Hematopoietic multipotent progenitor cell (in vitro differentiated cells): ENCODE results near the gene PKIB. TPM values are rescaled to one million over a fixed set of nuclear protein-coding genes. Genes with fewer than 3 reads are reported as not detected.

Experiments
- DNase-seq, 3 donors: peaks; one replicate each; pipeline ENCODE4 v3.0.0-alpha.2; 2011 to 2015; ENCODE audit warnings: low read depth in 2 of 3, low spot score in 2 of 3
- total RNA-seq: library from RNA; depleted of rRNA; stranded (reverse); fragments of >200 nt; gene quantifications from one replicate; pipeline ENCODE4 v1.2.3, GENCODE V29; 2012

PKIB gene
- total RNA-seq, 1 donor: not detected

DNA sequence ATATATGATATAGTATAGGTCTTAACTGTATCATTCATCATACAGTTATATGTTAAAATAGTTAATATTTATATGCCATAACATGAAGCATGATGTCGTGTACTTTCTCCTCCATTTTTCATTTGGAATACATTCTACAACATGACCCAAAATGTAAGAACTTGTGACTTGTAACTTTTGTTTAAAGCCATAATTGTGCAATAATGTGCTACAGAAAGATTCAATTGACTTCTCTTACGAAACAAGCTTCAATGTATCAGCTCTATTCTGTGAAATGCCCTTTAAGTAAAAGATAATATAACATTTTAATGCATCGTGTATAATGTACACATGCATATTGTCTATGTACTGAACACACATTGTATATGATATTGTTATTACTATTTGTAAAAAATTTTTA is 92.6 kb downstream of the PKIB start:
- DNase-seq: no peak

DNA sequence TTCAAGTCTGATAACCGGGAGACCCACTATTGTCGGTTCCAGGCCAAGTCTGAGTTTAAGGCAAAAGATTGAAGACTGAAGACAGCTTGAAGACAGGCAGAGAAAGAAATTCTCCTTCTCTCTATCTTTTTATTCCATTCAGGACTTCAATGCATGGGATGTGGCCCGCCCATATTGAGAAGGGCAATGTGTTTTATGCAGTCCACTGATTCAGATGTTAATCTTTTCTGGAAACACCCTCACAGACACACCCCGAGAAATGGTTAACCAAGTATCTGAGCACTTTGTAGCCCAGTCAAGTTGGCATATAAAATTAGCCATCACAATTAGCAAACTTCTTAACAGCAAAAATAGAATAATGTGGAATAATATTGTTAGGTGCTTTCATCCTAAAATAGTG is 93.9 kb downstream of the PKIB start:
- no peak for DNase-seq

DNA sequence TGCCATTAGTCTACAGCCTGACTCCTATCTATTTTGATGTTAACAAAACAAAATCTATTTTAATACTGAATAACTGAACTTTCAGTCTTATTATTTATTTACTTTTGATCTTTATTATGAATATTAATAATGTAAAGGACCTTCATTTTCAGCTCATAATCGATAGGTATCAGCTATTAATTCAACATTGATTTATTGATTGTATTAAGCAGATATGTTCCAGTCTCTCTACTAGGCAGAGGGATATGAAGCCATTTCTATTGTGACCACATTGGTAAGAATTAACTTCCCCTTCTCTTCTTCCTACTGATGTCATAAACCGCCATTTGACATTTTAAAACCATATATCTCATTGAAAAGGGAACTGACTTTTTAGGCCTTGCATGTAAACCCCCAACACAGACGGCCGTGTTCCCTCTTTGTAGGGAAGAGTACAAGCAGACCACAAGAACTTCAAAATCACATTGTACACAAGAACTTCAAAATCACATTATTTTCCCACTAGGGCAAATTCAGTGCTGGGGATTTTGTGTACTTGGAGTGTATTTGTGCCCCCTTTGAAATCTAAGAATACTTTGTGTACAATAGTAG is 99.8 kb downstream of the PKIB start:
- peak in 2 of 3 donors; percentile 85 to 95 for DNase-seq

DNA sequence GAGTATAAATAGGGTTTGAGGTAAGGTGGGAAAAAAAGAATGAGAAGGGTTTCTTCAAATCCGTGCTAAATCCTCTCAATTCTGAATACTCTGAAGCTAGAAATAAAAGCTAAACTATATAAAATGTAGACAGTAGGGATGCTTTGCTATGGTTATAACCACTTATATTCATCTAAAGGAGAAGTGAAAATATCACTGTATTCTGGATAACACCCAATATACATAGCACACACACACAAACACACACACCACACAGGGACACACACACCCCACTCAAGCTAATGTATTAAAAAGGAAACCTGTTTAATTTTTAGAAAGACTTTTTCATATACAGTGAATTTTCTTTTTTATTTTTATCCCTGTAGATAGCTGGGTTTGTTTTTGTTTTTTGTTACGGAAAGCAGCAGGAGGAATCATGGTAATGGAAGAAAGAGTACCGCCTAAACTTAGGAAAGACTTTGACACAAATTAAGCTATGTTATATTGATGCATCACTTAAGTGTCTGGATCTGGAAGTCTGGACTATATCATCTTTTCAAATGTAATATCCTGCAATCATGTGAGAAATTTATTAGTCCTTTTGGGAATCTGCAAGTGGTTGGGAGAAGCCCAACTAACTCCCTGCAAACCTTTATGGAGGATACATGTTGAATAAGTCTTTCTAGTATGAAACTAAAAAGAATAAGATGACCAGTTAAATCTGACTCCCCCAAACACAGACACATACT is 100.9 kb downstream of the PKIB start:
- DNase-seq: no peak

DNA sequence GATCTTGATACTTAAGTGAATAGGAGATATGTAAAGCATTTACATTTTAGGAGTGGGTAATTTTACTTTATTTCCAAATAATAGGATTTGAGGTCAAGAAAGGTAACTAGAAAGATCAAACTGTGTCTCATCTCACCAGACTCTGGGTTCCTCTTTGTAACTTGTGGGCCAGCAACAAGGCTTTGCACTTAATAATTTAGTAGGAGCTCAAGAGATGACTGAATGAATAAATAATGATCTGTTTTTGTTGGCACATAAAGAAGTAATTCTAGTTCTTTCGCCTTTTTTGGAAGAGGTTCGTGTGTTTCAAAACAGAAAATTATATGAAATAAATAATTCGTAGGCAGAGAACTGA is 101.9 kb downstream of the PKIB start:
- no peak for DNase-seq

DNA sequence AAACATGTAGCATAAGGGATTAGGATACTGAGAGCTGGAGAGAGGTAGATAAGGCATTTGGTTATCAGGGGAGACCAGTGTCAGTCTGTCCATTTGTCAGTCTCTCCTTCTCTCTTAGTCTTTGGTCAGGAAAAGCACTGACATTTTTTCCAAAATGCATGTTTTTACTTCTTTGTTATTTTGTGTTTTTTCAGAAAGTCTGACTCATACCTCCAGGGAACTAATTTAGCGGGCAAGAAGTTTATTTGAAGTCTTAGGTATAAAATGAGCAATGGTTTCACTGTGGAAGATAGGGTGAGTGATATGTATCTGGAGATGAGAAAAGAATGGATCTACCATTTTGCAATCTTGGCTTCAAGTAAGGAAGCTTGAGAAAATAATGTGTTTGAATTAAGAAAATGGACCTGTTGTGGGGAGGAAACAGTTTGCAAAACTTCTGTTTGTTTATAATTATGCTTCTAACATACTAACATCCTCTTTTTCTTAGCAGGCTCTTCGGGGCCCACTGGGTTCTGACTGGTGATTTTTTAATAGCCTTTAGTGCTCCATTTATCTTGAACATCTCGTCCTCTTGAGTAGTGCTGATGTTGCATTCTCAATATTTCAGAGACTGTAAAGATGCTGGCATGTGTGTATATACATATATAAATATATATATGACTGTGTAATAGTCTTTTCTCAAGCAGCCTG is 102.4 kb downstream of the PKIB start:
- DNase-seq: peak in 2 of 3 donors; percentile 4 to 39

DNA sequence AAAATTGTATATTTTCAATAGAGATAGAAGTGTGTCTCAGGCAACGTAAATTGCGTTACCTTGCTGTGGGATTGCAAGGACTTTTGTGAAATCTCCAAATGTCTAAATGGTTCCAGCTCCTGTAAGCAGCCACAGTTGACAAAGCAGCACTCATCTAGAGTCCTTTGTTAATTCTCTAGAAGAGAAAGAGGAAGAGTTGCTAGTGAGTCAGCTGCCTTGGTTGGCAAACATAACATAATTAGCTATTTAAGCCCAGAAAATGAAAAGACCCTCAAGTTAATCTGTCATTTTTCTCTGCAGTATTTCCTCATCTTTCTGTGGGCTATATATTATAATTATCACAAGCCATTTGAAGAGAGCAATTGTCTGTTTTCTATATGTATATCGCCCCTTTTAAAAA is 102.9 kb downstream of the PKIB start:
- peak in 2 of 3 donors; percentile 17 to 54 for DNase-seq

DNA sequence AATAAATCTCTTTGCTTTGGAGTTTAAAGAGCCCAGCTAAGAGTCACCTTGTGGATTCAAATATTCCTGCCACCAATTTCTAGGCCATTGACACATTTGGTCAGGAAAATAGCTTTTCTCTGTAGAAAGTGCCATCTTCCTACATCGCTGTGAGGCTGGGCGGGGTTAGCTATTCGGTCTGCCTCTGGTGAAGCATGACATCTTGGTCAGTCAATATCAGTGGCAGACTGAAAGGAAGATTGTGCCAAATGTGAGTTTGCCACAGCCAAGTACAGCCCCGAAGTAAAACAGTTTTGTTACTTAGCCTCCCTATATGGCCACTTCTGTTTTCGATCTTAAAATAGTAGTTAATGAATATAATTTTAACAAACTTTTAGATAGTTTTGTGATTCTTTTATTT is 103.9 kb downstream of the PKIB start:
- DNase-seq: no peak

DNA sequence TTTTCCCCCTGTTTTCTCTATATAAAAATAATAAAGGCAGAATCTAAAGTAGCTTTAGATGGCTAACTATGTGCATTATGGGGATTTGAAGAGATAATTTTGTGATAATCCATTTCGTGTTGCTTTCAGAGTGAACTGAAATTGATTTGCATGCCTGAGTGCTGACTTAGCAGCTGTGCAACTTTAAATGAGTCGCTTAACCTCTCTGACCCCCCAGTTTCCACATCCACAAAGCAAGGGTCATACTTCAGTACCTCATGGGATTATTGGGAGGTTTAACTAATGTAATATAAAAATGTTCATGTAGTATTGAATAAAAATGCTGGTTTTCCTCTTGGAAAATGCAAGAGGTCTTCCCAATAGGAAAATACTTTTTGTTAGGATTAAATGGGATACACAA is 105.5 kb downstream of the PKIB start:
- no peak for DNase-seq

DNA sequence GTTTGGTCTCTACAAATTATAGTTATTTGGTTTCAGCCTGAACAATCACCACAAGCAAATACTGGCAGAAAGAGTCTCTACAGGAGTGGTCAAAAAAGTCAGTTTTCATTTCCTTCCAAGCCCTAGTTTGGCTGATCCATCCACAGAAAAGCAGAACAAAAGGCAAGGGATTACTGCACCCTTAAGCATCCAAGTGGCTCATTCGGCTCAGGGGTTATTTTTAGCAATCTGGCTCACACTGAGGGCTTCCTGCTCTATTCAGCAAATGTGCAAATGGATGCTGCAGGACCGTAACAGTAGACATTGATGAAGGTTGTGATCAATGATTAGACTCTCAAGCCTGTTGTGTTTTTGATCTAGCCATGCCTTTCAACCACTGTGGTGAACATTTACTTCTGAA is 107.1 kb downstream of the PKIB start:
- DNase-seq: peak in 1 of 3 donors; percentile 19

DNA sequence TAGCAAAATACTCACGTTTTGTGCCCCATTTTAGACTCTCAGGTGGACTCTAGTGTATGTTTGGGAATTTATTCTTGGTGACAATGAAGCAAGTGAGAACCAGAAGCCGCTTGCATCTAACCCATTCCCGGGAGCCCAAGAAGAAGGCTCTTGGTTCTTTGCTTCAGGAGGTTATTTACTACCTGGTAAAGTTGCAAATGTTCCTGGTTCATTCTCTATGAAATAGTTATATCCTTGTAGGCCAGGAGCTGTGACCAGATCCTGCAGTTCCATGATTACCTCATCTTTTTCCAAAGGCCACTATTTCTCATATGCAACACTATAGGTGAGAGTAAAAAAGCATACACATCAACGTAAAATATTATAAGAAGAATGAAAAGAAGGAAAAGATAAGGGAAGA is 108.4 kb downstream of the PKIB start:
- no peak for DNase-seq

DNA sequence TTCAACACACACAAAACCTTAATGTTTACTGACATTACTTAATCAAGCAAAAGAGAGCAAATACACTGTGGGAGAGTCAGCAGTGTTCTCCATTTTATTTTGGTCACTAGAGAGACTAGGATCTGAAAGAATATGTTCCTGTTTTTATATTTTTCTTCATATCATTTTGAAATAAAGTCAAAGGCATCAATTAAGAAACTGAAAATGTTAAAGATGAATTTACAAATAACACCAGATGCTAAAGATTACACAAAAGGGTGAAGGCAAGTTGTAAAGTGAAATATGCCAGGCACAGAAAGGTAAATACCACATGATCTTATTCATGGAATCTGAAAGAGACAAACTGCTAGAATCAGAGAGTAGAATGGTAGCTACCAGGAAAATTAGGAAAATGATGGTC is 109.0 kb downstream of the PKIB start:
- DNase-seq: no peak

DNA sequence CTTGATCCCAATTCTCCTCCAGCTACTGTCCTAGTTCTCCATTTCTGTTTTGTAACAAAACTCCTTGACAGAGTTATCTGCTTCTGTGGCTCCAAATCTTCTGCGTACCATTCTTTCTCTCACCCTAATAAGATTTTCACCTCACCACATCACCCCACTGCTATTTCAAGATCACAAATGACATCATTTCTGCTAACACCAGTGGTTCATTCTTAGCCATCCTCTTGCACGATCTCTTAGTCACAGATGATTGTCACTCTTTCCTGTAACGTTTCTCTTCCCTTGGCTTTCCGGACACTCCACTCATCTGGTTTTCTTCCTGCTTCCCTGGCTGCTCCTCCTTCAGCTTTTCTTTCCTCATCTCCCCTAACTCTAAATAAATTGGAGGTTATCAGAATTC is 112.5 kb downstream of the PKIB start:
- DNase-seq: no peak

DNA sequence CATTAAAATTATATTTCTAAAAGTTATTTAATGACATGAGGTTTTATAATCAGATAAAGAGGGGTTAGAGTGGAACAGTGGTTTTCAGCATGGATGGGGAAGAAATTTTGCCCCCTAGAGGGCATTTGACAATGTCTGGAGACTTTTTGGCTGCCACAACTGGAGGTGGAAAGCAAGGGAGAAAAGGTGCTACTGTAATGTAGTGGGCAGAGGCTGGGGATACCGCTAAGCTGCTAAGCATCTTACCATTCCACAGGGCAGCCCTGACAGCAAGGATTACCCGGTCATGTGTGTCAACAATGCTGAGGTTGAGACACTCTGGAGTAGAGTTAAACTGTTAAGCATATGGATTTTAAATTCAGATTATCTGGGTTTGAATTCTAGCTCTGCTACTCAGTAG is 116.4 kb downstream of the PKIB start:
- peak in 2 of 3 donors; percentile 25 to 48 for DNase-seq

DNA sequence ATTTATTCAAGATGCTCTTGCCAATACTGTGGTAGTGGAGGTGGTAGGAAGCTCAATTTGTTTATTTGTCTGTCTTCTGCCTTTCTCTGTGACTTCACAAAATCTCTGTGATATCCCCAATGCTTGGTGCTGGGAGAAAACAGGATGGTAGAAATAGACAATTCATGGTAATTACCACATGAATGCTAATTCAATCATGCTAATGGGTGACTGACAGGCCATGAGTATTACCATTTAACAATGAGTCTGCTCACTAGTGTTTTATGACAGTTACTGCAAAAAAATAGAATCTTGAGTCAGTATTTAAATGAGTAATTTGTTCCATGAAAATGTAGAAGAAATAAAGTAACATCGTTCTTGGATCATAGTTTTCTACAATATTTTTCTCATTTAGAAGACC is 117.0 kb downstream of the PKIB start:
- DNase-seq: no peak

DNA sequence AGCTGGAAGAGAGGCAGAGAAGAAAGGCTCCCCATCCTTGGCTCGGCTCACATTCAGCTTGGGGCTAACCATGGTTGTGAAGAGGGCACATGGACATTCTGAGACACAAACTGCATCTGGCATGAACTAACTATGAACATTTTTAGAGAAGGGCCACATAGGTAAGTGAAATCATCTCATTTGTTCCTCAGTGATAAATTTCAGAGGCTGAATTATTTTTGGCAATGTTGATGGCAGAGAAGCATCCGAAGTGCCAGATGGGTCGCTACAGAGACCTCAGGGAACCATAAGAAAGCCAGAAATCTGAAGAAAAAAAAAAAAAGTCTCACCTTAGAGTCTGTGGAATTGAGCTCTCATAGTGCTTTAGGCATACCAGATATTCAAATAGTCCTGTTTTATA is 120.1 kb downstream of the PKIB start:
- DNase-seq: no peak

DNA sequence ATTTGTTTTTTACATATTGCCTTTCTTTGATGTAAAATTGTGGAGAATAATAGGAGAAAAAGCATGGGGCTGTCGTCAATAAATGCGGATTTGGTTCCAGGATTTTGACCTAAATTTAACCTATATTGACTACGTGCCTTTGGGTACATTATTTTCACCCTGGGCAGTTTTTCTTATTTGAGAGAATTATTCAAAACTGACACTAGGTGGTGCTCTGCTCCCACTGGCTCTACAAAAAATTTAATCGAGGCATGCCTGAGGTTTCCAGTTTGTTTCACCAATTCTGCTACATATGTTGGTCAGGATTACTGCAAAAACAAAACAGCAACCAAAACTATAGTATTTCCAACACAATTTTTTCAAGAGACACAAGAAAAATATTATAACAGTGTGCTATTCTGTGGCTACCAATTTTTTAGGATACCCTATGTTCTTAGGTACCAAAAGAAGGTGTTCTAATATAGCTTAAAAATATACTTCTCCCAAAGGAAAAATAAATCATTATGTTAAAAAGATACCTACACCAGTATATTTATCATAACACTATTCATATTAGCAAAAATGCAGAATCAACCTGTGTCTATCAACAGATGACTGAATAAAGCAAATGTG is 120.7 kb downstream of the PKIB start:
- DNase-seq: peak in 2 of 3 donors; percentile 23 to 68

DNA sequence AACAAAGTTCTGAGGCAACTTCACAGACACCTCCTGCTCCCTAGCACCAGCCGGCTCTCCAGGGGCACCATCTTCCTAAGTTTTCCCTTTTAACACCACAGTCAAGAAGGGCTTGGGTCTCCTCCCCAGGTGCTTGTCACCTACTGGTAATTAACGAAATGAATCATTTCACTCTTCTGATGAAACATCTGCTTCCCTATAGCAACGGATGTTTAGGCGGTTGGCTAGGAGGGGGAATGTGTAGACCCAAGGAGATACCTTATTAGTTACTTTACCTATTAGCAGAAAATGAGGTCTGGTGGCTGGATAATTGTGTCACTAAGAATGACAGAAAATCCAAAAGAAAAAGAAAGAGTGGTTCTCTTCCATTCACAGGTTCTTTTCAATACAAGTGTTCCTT is 123.1 kb downstream of the PKIB start:
- DNase-seq: no peak

DNA sequence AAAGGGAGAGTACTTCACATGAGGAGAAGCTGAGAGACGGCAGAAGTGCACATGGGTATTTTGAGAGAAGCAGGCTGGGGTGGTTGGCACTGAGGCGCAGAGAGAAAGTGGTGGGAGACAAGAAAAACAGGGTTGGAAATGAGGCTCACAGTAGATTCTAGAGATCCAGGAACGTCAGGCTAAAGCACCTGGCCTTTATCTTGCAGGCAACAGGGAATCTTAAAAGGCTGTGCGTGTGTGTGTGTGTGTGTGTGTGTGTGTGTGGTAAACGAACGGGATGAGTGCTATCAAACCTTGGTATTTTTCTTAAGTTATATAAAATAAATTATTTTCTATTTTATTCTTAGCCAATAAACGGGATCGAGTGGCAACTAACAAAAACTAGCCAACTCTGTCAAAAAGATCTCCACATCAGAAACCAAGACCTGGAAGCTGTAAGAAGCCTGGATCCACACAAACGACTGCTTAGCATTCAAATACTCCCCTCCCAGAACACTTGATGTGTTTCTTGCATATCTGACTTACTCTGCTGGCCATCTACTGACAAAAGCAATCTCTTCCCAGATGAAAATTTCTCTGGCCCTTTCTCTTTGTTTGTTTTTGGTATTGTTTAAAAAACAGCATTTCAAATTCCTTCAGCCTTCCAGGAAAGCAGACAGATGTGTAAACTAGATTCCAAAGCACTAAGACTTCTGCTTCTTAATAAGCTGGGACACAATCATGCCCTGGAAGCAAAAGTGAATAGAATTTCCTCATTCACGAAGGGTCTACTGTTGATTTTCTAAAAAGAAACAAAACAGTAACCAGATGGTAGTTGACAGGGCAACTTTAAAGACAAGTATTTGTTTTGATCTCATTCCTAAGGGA is 124.6 kb downstream of the PKIB start:
- no peak for DNase-seq

DNA sequence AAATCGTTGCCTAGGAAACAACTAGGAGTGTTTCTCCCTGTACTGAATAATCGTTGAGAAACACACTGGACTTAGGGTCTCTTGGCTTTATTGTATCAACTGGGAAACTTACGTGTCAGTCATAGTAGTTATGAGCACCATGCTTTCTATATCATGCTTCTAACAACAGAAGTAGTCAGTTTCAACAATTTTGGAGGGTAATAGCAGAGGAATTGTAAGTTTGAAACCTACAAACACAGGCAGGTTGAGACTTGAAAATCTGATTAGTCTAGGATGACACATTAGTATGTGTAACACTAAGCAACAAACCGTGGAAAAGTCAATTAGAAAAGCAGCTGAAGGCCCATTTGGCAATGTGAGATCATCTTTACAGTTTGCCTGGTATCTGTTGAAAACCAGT is 125.4 kb downstream of the PKIB start:
- DNase-seq: no peak

DNA sequence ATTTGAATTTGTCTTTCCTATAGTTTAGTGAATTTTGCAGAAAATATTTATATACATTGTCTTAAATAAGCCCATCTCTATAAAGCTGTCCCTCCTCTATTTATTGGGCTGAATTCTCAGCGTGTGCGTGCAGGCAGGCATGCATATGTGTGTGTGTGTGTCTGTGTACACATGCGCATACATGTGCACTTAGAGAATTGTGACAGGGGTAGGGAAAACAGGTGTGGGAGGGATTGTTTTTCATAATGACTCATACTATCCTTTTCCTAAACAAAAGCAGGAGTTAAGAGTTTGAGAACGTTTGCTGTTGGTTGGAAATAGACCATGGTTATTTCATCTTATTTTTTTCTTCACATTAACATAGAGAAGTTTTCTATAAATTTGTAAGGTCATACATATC is 126.0 kb downstream of the PKIB start:
- DNase-seq: no peak
